Fibroblast of upper back skin (primary cell): Measurements from ENCODE around the gene PARP15.
"Not testable (repeated sequence)": the region's sequence is repeated elsewhere in the genome, so short reads cannot be mapped to it uniquely, and the experiment has no call there.

Source experiments
- DNase-seq: peaks from one replicate; pipeline ENCODE4 v3.0.0-alpha.2; 2013

PARP15 gene

DNA sequence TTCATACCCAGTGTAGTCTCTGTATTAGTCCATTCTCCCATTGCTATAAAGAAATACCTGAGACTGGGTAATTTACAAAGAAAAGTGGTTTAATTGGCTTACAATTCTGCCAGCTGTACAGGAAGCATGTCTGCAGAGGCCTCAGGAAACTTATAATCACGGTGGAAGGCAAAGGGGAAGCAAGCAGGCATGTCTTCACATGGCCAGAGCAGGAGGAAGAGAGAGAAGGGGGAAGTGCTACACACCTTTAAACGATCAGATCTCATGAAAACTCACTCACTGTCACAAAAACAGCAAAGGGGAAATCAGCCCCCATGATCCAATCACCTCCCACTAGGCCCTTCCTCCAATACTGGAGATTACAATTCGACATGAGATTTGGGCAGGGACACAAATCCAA, 96.9 kb downstream of the PARP15 start:
- no peak for DNase-seq

- DNase-seq = peak; percentile 26
These were observed 99.3 kb downstream of the PARP15 start for GRCh38 chr3:122676759-122677158.

- DNase-seq = no peak
These were observed 99.8 kb downstream of the PARP15 start for GRCh38 chr3:122677216-122677615.

- no peak for DNase-seq
These were observed 101.1 kb downstream of the PARP15 start for GRCh38 chr3:122678506-122678905.

- DNase-seq = peak; percentile 80
These were observed 101.8 kb downstream of the PARP15 start for GRCh38 chr3:122679085-122679881.

DNA sequence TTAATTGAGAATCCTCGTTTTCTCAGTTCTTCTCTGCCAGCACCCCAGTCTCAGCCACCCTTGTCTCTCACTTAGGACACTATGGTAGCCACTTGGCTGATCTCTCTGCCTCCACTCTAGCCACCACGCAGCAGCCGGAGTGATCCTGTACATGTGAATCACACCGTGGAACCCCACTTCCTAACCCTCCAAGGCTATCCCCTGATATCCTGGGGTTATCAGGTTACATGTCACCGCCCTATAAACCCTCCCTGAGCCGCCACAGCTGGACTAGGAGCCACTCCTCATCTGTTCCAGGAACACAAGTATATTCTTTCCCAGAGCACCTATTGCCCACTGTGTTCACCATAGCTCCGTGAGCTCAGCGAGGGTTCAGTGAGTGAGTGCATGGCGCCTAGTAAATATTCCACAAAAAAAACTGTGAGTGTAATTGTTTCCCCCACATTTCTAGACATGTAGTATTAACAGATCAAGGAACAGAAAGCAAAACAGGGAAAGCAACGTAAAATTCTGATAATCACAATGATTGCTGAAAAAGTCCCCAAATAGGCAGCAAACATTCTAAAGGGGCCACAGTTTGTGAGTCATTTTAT, 102.5 kb downstream of the PARP15 start:
- DNase-seq = no peak

GRCh38 chr3:122680475-122681283, 103.2 kb downstream of the PARP15 start, which contains the start of gene PARP14:
Gene PARP14, plus strand, starts transcription at chr3:122680839. Its CDS starts 45 bp downstream, at chr3:122680884.
- DNase-seq = peak; percentile 67

DNA sequence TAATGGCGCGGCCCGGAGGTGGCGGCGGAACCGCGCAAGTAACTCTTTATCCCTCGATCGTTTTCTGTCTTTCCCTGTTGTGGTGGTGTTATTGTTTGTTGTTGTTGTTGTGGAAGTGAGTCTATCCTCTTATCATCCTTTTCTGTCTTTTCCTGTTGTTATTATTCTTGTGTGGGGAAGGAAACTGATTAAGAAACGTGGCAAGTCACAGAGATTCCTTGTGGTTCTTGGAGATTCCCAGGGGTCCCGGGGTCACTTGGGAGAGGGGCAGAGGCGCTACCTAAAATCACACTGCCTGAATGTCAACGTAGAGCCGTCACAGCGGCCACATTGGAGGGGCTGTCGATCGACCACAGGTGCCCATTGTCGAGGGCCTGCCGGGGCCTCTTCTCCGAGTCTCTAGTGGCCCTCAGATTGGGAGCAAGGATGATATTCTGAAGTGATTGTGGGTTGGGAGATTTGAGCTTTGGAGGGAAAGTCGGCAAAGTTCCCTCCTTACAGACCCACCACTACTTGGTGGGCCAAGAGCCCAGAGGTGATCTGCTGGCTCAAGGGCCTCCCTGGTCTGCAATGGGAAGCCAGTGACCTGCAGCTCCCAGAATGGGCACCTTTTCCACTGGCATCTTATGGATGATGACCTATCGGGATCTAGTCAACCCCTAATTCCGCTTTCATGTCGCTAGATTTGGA, 104.0 kb downstream of the PARP15 start:
- DNase-seq = no peak

DNA sequence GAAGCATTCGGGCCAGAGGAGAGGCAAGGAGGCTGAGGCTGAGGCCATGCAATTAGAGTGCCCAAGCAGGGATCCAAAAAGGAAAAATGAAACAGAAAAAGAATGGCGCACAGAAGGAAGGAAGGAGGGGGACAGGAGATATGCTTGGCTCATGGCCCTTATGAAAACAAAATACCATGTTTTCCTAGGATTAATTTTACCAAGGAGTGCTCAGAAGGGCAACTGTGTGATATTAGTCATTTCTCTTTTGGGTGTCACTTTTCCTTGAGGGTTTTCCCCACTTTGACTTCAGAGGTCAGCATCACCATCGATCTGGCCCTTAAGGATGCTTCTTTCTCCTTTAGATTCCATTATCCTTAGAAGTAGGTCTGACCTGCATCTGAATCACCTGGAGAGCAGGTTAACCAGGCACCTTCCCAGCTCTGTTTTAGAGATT, 104.5 kb downstream of the PARP15 start:
- no peak for DNase-seq

DNA sequence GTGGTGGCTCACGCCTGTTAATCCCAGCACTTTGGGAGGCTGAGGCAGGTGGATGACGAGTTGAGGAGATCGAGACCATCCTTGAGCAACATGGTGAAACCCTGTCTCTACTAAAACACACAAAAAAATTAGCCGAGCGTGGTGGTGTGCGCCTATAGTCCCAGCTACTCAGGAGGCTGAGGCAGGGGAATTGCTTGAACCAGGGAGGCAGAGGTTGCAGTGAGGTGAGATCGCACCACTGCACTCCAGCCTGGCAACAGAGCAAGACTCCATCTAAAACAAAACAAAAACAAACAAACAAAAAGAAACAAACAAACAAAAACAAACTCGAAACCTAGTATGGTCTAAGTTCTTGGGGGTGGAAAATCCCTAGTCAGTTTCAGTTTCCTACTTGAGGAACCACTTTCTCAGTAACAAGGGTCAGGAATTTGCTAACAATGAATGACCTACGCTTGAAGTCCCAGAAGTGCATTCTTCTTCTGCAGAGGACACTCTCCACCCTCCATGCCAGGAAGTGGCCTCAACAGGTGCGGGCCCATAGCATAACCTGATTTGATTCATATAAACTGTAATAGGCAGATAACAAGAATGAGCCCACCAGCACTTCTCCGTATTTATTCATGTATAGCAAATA, 105.4 kb downstream of the PARP15 start:
- DNase-seq = not testable (repeated sequence)

DNA sequence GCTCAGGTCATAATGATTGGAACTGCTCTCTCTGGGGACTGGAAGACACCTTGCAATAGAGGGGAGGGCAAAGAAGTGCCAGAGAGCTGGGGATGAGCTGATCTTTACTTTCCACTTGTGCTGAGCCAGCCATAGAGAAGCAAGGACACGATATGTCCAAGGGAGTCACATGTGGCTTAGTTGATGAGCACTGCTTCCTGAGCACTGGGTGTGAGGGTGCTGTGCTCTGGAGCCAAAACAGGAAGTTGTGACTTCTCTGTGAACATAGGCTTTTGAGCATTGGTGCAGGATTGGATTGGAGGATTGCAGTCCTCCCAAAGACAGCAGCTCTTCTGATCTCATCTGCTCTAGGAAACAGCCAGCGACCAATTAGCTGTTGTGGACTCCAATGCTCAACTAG, 109.8 kb downstream of the PARP15 start:
- DNase-seq = no peak
